ENCODE results near the gene SGTA.

Gene SGTA

DNA sequence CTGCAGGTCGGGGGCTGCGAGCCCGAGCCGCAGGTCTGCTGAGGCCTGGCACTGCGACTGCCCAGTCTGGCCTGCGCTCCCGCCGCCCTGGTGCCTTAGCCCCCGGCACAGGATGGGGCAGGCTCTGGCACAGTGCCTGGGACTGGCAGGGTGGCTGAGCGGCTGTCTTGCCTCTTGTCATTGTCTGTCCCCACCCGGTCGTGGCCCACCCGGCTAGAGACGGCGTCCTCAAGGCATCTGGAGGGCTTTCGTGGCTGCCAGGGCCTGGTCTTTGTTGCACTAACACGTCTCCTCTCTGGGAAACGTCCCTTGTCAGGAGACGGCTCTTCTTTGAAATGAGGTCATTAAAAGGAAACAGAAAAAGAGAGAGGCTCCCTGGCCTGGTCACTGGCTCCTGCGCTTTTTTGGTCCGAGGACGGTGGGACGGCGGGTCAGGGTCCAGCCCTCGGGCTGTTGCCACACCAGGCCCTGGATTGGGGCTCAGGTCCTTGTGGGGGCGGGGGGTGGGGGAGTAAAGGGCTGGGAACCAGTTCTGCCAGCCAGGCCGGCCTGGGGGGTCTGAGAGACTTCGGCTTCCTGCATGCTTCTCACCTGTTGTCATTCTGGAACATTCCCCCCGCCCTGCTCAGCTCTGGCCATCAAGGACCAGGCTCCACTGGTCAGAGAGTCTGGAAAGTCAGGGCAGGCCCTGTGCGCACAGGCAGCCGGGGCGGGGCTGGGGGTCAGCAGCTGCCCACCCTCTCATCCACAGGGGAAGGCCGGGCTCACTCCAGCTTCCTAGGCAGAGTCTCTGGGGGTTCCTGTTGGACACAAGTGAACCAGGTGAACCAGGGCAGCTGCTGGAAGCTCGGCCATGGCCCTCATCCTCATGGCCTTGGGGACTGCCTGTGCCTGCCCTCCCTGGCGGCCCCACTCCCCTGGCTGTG is 30.4 kb upstream of the SGTA start:
- peak; percentile 19 for DNase-seq (ENCODE audit: low spot score)
- in situ Hi-C loops (cut with MboI; ENCODE audit: low pct_unique_long_range_greater_than_20kb, low sequenced_read_pairs, unreplicated experiment): no loop called here
- no peak for TF ChIP-seq CTCF (IDR thresholded peaks at IDR 0.05; ENCODE audit: extremely low read depth, insufficient read depth, missing control alignments)

GRCh38 chr19:2812414-2813234 is 29.6 kb upstream of the SGTA start:
- in situ Hi-C loops (cut with MboI; ENCODE audit: low pct_unique_long_range_greater_than_20kb, low sequenced_read_pairs, unreplicated experiment): no loop called here
- no peak for TF ChIP-seq CTCF (IDR thresholded peaks at IDR 0.05; ENCODE audit: extremely low read depth, insufficient read depth, missing control alignments)
- peak; percentile 34 for DNase-seq (ENCODE audit: low spot score)

- no peak for DNase-seq (ENCODE audit: low spot score)
- in situ Hi-C loops (cut with MboI; ENCODE audit: low pct_unique_long_range_greater_than_20kb, low sequenced_read_pairs, unreplicated experiment): no loop called here
- TF ChIP-seq CTCF (IDR thresholded peaks at IDR 0.05; ENCODE audit: extremely low read depth, insufficient read depth, missing control alignments): no peak
Measured at GRCh38 chr19:2811735-2812413, 28.8 kb upstream of the SGTA start.

GRCh38 chr19:2811221-2811722 is 28.2 kb upstream of the SGTA start:
- in situ Hi-C loops (cut with MboI; ENCODE audit: low pct_unique_long_range_greater_than_20kb, low sequenced_read_pairs, unreplicated experiment): no loop called here
- DNase-seq (ENCODE audit: low spot score): peak; percentile 28
- TF ChIP-seq CTCF (IDR thresholded peaks at IDR 0.05; ENCODE audit: extremely low read depth, insufficient read depth, missing control alignments): no peak

GRCh38 chr19:2810141-2811091 is 27.3 kb upstream of the SGTA start:
- DNase-seq (ENCODE audit: low spot score): peak; percentile 29
- in situ Hi-C loops (cut with MboI; ENCODE audit: low pct_unique_long_range_greater_than_20kb, low sequenced_read_pairs, unreplicated experiment): no loop called here
- TF ChIP-seq CTCF (IDR thresholded peaks at IDR 0.05; ENCODE audit: extremely low read depth, insufficient read depth, missing control alignments): no peak
